ENCODE measurements around the gene FANCC. TPM values are rescaled to one million over a fixed set of nuclear protein-coding genes. Genes with fewer than 3 reads are reported as not detected.

The FANCC gene
- total and polyA plus RNA-seq, 12 donors, result 1.9 to 6.1 (median 3.3) TPM

DNA sequence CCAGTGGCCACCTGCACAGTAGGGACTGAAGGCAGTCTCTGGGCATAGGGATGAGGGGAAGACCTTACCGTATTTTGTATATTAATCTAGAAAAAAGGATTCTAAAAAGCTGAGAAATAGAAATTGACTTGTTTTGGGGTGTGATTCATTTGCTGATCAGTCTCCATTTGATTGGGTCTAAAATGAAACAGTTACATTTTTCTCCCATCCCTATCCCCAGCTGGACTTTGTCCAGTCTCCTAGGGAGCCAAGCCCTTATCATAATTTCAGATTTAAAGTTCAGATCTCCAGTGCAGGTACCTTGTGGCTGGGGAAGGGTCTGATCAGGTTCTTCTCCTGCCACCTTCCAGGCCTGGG, 240.8 kb downstream of the FANCC start:
- Histone ChIP-seq H3K27me3 (no peaks in the 10 kb centered on the region), H3K9me3 (replicated peaks in 1 of 3) (no peaks in the 10 kb centered on the region), H3K4me3 (no peak overlapping the region), H3K36me3 (replicated peaks in 1 of 2) (peaks cover 0 to 13% of the 10 kb centered on the region in 2 donors), H3K4me1 (replicated peaks in 1 of 2) (peaks cover 0 to 44% of the 10 kb centered on the region in 2 donors), H3K27ac (peak overlapping the region in 2 of 5 donors; percentile 54 to 63)
- intact Hi-C loops (cut with DNase I), result no loop called here
- WGBS, 4 donors, result 73 to 89% (median 83%) methylated on average over 1 of the region's 1 CpG
- no peak for DNase-seq
- no peak for TF ChIP-seq POLR2A (IDR thresholded peaks at IDR 0.05)
- TF ChIP-seq, protein P1, sequence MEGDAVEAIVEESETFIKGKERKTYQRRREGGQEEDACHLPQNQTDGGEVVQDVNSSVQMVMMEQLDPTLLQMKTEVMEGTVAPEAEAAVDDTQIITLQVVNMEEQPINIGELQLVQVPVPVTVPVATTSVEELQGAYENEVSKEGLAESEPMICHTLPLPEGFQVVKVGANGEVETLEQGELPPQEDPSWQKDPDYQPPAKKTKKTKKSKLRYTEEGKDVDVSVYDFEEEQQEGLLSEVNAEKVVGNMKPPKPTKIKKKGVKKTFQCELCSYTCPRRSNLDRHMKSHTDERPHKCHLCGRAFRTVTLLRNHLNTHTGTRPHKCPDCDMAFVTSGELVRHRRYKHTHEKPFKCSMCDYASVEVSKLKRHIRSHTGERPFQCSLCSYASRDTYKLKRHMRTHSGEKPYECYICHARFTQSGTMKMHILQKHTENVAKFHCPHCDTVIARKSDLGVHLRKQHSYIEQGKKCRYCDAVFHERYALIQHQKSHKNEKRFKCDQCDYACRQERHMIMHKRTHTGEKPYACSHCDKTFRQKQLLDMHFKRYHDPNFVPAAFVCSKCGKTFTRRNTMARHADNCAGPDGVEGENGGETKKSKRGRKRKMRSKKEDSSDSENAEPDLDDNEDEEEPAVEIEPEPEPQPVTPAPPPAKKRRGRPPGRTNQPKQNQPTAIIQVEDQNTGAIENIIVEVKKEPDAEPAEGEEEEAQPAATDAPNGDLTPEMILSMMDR (IDR thresholded peaks at IDR 0.05), result no peak

DNA sequence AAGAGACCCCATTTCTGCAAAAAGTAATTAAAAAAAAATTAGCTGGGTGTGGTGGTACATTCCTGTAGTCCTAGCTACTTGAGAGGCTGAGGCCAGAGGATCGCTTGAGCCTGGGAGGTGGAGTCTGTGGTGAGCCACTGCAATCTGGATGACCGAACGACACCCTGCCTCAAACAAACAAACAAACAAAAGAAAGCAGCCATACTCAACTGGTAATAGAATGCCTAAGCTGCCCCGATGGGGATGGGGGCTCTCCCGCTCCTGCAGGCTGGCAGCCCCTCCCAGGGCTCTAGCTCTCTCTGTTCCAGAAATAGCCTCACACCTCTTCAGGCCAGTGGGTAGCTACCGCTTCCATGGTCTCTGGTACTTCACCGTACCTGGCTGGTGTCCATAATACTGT, 241.8 kb downstream of the FANCC start:
- TF ChIP-seq, protein P1 (IDR thresholded peaks at IDR 0.05), result no peak
- no peak for TF ChIP-seq POLR2A (IDR thresholded peaks at IDR 0.05)
- intact Hi-C loops (cut with DNase I), result no loop called here
- Histone ChIP-seq H3K4me3 (no peak overlapping the region), H3K4me1 (replicated peaks in 1 of 2) (peaks cover 0 to 49% of the 10 kb centered on the region in 2 donors), H3K36me3 (replicated peaks in 1 of 2) (peaks cover 0 to 4% of the 10 kb centered on the region in 2 donors), H3K9me3 (replicated peaks in 1 of 3) (no peaks in the 10 kb centered on the region), H3K27me3 (no peaks in the 10 kb centered on the region), H3K27ac (no peak overlapping the region)
- peak in 1 of 7 donors; percentile 40 for DNase-seq
- 92 to 95% (median 93%) methylated on average over 7 of the region's 7 CpGs for WGBS, 4 donors

DNA sequence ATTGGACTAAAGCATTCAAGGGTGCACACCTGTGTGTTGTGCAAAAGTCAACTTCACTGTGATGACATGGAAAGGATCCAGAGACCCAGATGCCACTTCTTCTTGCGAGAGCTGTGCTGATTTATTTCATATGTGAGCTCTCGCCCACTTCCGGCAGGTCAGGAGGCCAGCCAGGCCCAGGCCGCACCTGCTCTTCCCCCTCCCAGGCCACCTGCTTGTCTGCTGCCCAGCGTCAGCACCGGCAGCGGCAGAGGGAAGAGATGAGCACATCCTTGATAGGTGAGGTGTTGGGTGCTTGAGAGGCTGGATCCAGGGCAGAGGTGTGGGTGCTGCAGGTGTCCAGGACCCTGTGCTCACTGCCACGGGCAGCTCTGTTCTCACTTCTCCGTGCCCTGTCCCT, 242.9 kb downstream of the FANCC start:
- Histone ChIP-seq H3K4me1 (replicated peaks in 1 of 2) (peaks cover 0 to 57% of the 10 kb centered on the region in 2 donors), H3K27me3 (no peaks in the 10 kb centered on the region), H3K9me3 (replicated peaks in 1 of 3) (no peaks in the 10 kb centered on the region), H3K36me3 (replicated peaks in 1 of 2) (no peaks in the 10 kb centered on the region), H3K27ac (peak overlapping the region in 1 of 5 donors; percentile 6), H3K4me3 (no peak overlapping the region)
- DNase-seq, result peak in 1 of 7 donors; percentile 52
- intact Hi-C loops (cut with DNase I), result no loop called here
- WGBS, 4 donors, result 80 to 89% (median 86%) methylated on average over 8 to 9 of the region's 9 CpGs
- TF ChIP-seq, protein P1 (IDR thresholded peaks at IDR 0.05), result no peak
- TF ChIP-seq POLR2A (IDR thresholded peaks at IDR 0.05), result no peak

DNA sequence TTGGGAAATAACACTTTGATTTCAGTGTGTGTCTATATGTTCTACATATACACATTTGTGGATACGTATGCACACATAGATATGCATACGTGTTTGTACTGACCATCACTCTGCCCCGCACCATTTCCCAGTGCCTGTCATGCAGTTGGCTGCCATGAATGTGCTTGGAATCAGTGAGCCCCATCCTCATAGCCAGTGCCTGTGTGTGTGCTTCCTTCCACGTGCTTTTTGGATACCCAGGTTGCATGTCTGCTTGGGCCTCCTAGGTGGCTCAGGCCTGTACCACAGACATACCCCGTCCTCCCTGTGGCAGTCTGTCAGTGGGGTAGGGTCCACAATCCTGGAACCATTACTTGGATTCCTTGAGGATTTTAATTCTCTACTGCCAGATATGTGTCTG, 243.6 kb downstream of the FANCC start:
- Histone ChIP-seq H3K9me3 (replicated peaks in 1 of 3) (no peaks in the 10 kb centered on the region), H3K27ac (no peak overlapping the region), H3K4me3 (no peak overlapping the region), H3K36me3 (replicated peaks in 1 of 2) (no peaks in the 10 kb centered on the region), H3K4me1 (replicated peaks in 1 of 2) (peaks cover 0 to 50% of the 10 kb centered on the region in 2 donors), H3K27me3 (no peaks in the 10 kb centered on the region)
- no peak for TF ChIP-seq POLR2A (IDR thresholded peaks at IDR 0.05)
- TF ChIP-seq, protein P1 (IDR thresholded peaks at IDR 0.05), result no peak
- peak in 1 of 7 donors; percentile 47 for DNase-seq
- 92 to 96% (median 94%) methylated on average over 4 to 5 of the region's 5 CpGs for WGBS, 4 donors
- intact Hi-C loops (cut with DNase I), result no loop called here
